HG02852 (cell line): ENCODE data around the gene CCDC85C.

Source experiments
- ATAC-seq: cut with Tn5 transposase; IDR thresholded peaks from one replicate; pipeline ENCODE4 v1.9.1; 2021; ENCODE audit warnings: mild to moderate bottlenecking, moderate library complexity; ENCODE audit not compliant: unreplicated experiment

Gene CCDC85C

GRCh38 chr14:99608591-99608990 lies 4.6 kb upstream of the CCDC85C start:
- ATAC-seq: no peak

GRCh38 chr14:99606359-99606758 lies 2.4 kb upstream of the CCDC85C start:
- ATAC-seq: no peak

- no peak for ATAC-seq
Measured at GRCh38 chr14:99605299-99605961, 1.4 kb upstream of the CCDC85C start.

GRCh38 chr14:99604766-99605298 lies 825 bp upstream of the CCDC85C start:
- ATAC-seq: peak; percentile 25

- ATAC-seq: peak; percentile 86
Measured at GRCh38 chr14:99604278-99604765, 315 bp upstream of the CCDC85C start.

GRCh38 chr14:99602788-99603415 lies 1.1 kb downstream of the CCDC85C start:
- ATAC-seq: no peak

- no peak for ATAC-seq
Measured at GRCh38 chr14:99602054-99602787, 1.8 kb downstream of the CCDC85C start.

- ATAC-seq: no peak
Measured at GRCh38 chr14:99601361-99601831, 2.6 kb downstream of the CCDC85C start.

GRCh38 chr14:99600232-99600888 lies 3.6 kb downstream of the CCDC85C start:
- ATAC-seq: no peak

- ATAC-seq: no peak
Measured at GRCh38 chr14:99599393-99599792, 4.6 kb downstream of the CCDC85C start.

- no peak for ATAC-seq
Measured at GRCh38 chr14:99598774-99599173, 5.2 kb downstream of the CCDC85C start.

GRCh38 chr14:99597911-99598600 lies 6.0 kb downstream of the CCDC85C start:
- no peak for ATAC-seq

- no peak for ATAC-seq
Measured at GRCh38 chr14:99596772-99597171, 7.2 kb downstream of the CCDC85C start.

GRCh38 chr14:99596071-99596627 lies 7.9 kb downstream of the CCDC85C start:
- ATAC-seq: no peak

- no peak for ATAC-seq
Measured at GRCh38 chr14:99595524-99595923, 8.5 kb downstream of the CCDC85C start.

- ATAC-seq: peak; percentile 99
Measured at GRCh38 chr14:99595034-99595433, 9.0 kb downstream of the CCDC85C start.

- ATAC-seq: no peak
Measured at GRCh38 chr14:99593971-99594841, 9.8 kb downstream of the CCDC85C start.

- no peak for ATAC-seq
Measured at GRCh38 chr14:99592933-99593753, 10.9 kb downstream of the CCDC85C start.
